BLaER1 treated with 17β-estradiol and CSF1 and Interleukin-3, amounts not matched to agents 10 nM and 100 nM (cell line): Measurements from ENCODE around the gene KCNN3.

ENCODE experiments used
- H3K27ac ChIP-seq, 11 experiments: shearing (Covaris generic); formaldehyde crosslinking; 2 replicates each; pipeline ENCODE4 v1.8.1; 2022
- H3K27me3 ChIP-seq, 11 experiments: shearing (Covaris generic); formaldehyde crosslinking; 2 replicates each; pipeline ENCODE4 v1.8.1; 2022
- H3K36me3 ChIP-seq, 11 experiments: shearing (Covaris generic); formaldehyde crosslinking; 2 replicates each; pipeline ENCODE4 v1.8.1; 2022
- H3K4me1 ChIP-seq, 10 experiments: shearing (Covaris generic); formaldehyde crosslinking; 2 replicates each; pipeline ENCODE4 v1.8.1; 2022
- H3K4me2 ChIP-seq, 11 experiments: shearing (Covaris generic); formaldehyde crosslinking; 2 replicates each; pipeline ENCODE4 v1.8.1; 2022
- H3K4me3 ChIP-seq, 10 experiments: shearing (Covaris generic); formaldehyde crosslinking; 2 replicates each; pipeline ENCODE4 v1.8.1; 2022
- H3K9ac ChIP-seq, 11 experiments: shearing (Covaris generic); formaldehyde crosslinking; 2 replicates each; pipeline ENCODE4 v1.8.1; 2022
- H3K9me3 ChIP-seq, 11 experiments: shearing (Covaris generic); formaldehyde crosslinking; replicated peaks in 1 of 11; 2 replicates each; pipeline ENCODE4 v1.8.1; 2022
- H4K20me1 ChIP-seq, 11 experiments: shearing (Covaris generic); formaldehyde crosslinking; 2 replicates each; pipeline ENCODE4 v1.8.1; 2022
- Cebpa-rat ChIP-seq, 11 experiments: shearing (Covaris generic); IDR thresholded peaks; 2 replicates each; pipeline ENCODE4 v1.8.1; 2022

KCNN3 gene

GRCh38 chr1:154779551-154780189 lies 90.4 kb downstream of the KCNN3 start:
- no peaks in the 10 kb centered on the region for H3K27me3 ChIP-seq
- no peak overlapping the region for H3K4me2 ChIP-seq
- no peak overlapping the region for H3K4me3 ChIP-seq
- no peak overlapping the region for H3K9ac ChIP-seq
- no peak for TF ChIP-seq Cebpa-rat (IDR thresholded peaks at IDR 0.05)
- H3K4me1 ChIP-seq: peaks cover 9 to 19% (median 16%) of the 10 kb centered on the region in 10 experiments
- no peaks in the 10 kb centered on the region for H4K20me1 ChIP-seq
- peaks cover 0 to 12% (median 0%) of the 10 kb centered on the region in 11 experiments; a peak in 4 of 22 replicates for H3K9me3 ChIP-seq
- no peaks in the 10 kb centered on the region for H3K36me3 ChIP-seq
- H3K27ac ChIP-seq: no peak overlapping the region

GRCh38 chr1:154778944-154779343 lies 91.1 kb downstream of the KCNN3 start:
- peaks cover 2 to 19% (median 16%) of the 10 kb centered on the region in 10 experiments; a peak in 18 of 20 replicates for H3K4me1 ChIP-seq
- H3K9me3 ChIP-seq: peaks cover 0 to 12% (median 0%) of the 10 kb centered on the region in 11 experiments; a peak in 4 of 22 replicates
- no peak for TF ChIP-seq Cebpa-rat (IDR thresholded peaks at IDR 0.05)
- H4K20me1 ChIP-seq: no peaks in the 10 kb centered on the region
- H3K36me3 ChIP-seq: no peaks in the 10 kb centered on the region
- no peak overlapping the region for H3K4me2 ChIP-seq
- no peak overlapping the region for H3K4me3 ChIP-seq
- H3K9ac ChIP-seq: no peak overlapping the region
- no peak overlapping the region for H3K27ac ChIP-seq
- H3K27me3 ChIP-seq: no peaks in the 10 kb centered on the region

- Histone ChIP-seq H3K4me3 (no peak overlapping the region), H3K27me3 (no peaks in the 10 kb centered on the region), H4K20me1 (no peaks in the 10 kb centered on the region), H3K4me1 (peaks cover 0 to 19% (median 16%) of the 10 kb centered on the region in 10 experiments; a peak in 15 of 20 replicates), H3K4me2 (no peak overlapping the region), H3K27ac (no peak overlapping the region), H3K9ac (no peak overlapping the region), H3K9me3 (peaks cover 0 to 12% (median 0%) of the 10 kb centered on the region in 11 experiments; a peak in 4 of 22 replicates), H3K36me3 (no peaks in the 10 kb centered on the region)
- no peak for TF ChIP-seq Cebpa-rat (IDR thresholded peaks at IDR 0.05)
Observed at GRCh38 chr1:154778275-154778674, 91.8 kb downstream of the KCNN3 start.

- no peak overlapping the region for H3K27ac ChIP-seq
- no peak overlapping the region for H3K4me2 ChIP-seq
- H3K4me1 ChIP-seq: peaks cover 0 to 19% (median 16%) of the 10 kb centered on the region in 10 experiments; a peak in 14 of 20 replicates
- no peak overlapping the region for H3K4me3 ChIP-seq
- no peaks in the 10 kb centered on the region for H3K27me3 ChIP-seq
- no peak overlapping the region for H3K9ac ChIP-seq
- H3K36me3 ChIP-seq: no peaks in the 10 kb centered on the region
- H3K9me3 ChIP-seq: peaks cover 0 to 12% (median 0%) of the 10 kb centered on the region in 11 experiments; a peak in 4 of 22 replicates
- no peak for TF ChIP-seq Cebpa-rat (IDR thresholded peaks at IDR 0.05)
- H4K20me1 ChIP-seq: no peaks in the 10 kb centered on the region
Observed at GRCh38 chr1:154777781-154778180, 92.3 kb downstream of the KCNN3 start.

GRCh38 chr1:154777154-154777553 lies 92.9 kb downstream of the KCNN3 start:
- no peak overlapping the region for H3K4me2 ChIP-seq
- no peak for TF ChIP-seq Cebpa-rat (IDR thresholded peaks at IDR 0.05)
- no peaks in the 10 kb centered on the region for H3K36me3 ChIP-seq
- H3K9me3 ChIP-seq: peaks cover 0 to 12% (median 0%) of the 10 kb centered on the region in 11 experiments; a peak in 4 of 22 replicates
- H3K27me3 ChIP-seq: no peaks in the 10 kb centered on the region
- H4K20me1 ChIP-seq: no peaks in the 10 kb centered on the region
- H3K9ac ChIP-seq: no peak overlapping the region
- no peak overlapping the region for H3K27ac ChIP-seq
- H3K4me3 ChIP-seq: no peak overlapping the region
- H3K4me1 ChIP-seq: peaks cover 0 to 19% (median 16%) of the 10 kb centered on the region in 10 experiments; a peak in 14 of 20 replicates

GRCh38 chr1:154775621-154776605 lies 94.2 kb downstream of the KCNN3 start:
- Histone ChIP-seq H3K9ac (no peak overlapping the region), H3K27me3 (no peaks in the 10 kb centered on the region)
- TF ChIP-seq Cebpa-rat (IDR thresholded peaks at IDR 0.05): no peak

GRCh38 chr1:154774175-154774855 lies 95.8 kb downstream of the KCNN3 start:
- Histone ChIP-seq H3K9me3 (peaks cover 0 to 9% (median 0%) of the 10 kb centered on the region in 11 experiments; a peak in 4 of 22 replicates), H3K4me3 (no peak overlapping the region), H3K4me1 (peaks cover 0 to 19% (median 16%) of the 10 kb centered on the region in 10 experiments; a peak in 14 of 20 replicates), H3K36me3 (no peaks in the 10 kb centered on the region), H3K27me3 (no peaks in the 10 kb centered on the region), H3K27ac (no peak overlapping the region), H3K4me2 (peak overlapping the region in 8 of 11 experiments; percentile 15 to 62 (median 50); a peak in 15 of 22 replicates), H3K9ac (no peak overlapping the region), H4K20me1 (no peaks in the 10 kb centered on the region)
- no peak for TF ChIP-seq Cebpa-rat (IDR thresholded peaks at IDR 0.05)

More at GRCh38 chr1:154775621-154776605, 94.2 kb downstream of the KCNN3 start:
- no peak overlapping the region for H3K4me3 ChIP-seq
- H3K27ac ChIP-seq: no peak overlapping the region
- H3K9me3 ChIP-seq: peaks cover 0 to 12% (median 0%) of the 10 kb centered on the region in 11 experiments; a peak in 4 of 22 replicates
- H4K20me1 ChIP-seq: no peaks in the 10 kb centered on the region
- H3K36me3 ChIP-seq: no peaks in the 10 kb centered on the region
- no peak overlapping the region for H3K4me2 ChIP-seq
- peaks cover 0 to 19% (median 16%) of the 10 kb centered on the region in 10 experiments; a peak in 14 of 20 replicates for H3K4me1 ChIP-seq

GRCh38 chr1:154773551-154773950 lies 96.5 kb downstream of the KCNN3 start:
- Histone ChIP-seq H3K27ac (no peak overlapping the region), H3K4me2 (peak overlapping the region in 8 of 11 experiments; percentile 15 to 62 (median 50); a peak in 15 of 22 replicates)

More at GRCh38 chr1:154773551-154773950, 96.5 kb downstream of the KCNN3 start:
- H4K20me1 ChIP-seq: no peaks in the 10 kb centered on the region
- no peak overlapping the region for H3K4me3 ChIP-seq
- peaks cover 0 to 4% (median 0%) of the 10 kb centered on the region in 11 experiments; a peak in 1 of 22 replicates for H3K9me3 ChIP-seq
- no peak overlapping the region for H3K9ac ChIP-seq
- peaks cover 0 to 21% (median 18%) of the 10 kb centered on the region in 10 experiments; a peak in 15 of 20 replicates for H3K4me1 ChIP-seq
- no peak for TF ChIP-seq Cebpa-rat (IDR thresholded peaks at IDR 0.05)
- H3K36me3 ChIP-seq: no peaks in the 10 kb centered on the region
- no peaks in the 10 kb centered on the region for H3K27me3 ChIP-seq
